Stromal cell of bone marrow (primary cell): ENCODE measurements around the gene SEC23A.
A peak's percentile ranks its signal among the peaks of the same experiment; 100 is the strongest.
"Not testable (repeated sequence)": the region's sequence is repeated elsewhere in the genome, so short reads cannot be mapped to it uniquely, and the experiment has no call there.

Source experiments
- DNase-seq: peaks from one replicate; pipeline ENCODE4 v3.0.0-alpha.2; 2012; ENCODE audit warnings: low read depth

Gene SEC23A

DNA sequence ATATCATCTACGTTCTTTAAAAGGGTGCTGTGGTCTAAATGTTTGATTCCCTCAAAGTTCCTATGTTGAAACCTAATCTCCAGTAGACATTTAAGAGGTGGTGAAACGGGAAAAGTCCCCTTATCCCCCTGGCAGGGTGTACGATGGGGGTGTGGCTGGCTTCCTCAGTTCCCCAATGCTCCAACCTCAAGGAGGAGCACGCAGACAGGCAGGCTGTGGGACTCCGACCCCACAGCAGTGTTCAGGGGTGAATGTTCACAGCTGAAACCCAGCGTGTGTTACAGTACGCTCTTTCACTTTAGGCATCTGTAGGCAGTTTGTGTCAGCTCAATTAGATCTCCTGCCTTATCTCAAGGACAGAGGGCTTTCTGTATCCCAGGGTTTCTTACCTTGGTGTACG is 73.2 kb downstream of the SEC23A start:
- DNase-seq: no peak

DNA sequence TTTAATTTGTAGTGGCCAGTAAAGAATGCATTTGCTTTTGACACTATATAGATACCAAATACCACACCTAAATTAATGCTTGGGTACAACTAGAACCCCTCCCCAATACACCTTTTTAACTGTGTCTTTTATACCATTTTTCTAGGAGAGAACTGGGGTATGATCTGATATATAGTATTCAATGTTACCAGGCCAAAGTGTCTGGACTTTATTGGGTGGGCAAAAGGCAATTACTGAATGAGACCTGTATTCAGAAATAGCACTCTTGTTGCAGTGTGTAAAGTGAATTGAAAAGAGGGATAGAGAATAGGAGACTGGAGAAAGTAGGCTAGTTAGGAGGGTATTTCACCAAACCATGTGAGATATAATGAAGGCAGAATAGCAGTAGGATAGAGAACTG is 74.4 kb downstream of the SEC23A start:
- no peak for DNase-seq

DNA sequence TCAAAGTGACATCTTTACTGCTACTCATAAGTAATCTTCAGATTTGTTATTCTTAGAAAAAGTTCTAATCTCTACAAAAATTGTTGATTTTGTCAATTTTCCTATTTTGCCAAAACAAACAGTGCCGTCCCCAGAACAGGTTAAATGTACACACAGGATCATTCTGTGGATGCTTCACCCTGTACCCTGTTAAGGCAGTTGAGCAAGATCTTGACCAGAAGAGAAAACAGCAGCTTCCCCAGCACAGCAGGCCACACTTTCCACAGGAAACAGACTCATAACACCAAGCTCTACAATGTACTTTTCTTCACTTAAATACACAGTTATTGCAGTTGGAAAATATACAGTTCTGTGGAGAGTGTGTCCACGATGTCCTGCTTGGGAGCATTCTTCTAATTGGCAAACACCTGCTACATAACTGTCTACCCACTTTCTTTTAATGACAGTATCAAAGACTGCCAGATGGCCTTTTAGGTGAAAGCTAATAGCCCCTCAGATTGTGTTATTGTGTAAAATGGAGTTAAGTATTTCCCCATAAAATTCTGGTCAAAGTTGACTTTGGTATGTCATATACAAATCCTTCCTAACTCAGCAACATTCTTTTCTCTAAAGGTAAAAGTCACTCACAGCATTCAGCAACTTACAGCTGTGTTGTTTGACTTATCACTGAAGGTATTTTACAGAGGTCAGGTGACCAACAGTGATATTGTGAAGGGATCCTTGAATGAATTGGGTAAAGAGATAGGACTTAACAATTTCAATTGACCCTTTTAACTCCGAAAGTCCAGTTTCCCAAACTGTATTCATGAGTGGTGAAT is 77.0 kb downstream of the SEC23A start:
- no peak for DNase-seq

DNA sequence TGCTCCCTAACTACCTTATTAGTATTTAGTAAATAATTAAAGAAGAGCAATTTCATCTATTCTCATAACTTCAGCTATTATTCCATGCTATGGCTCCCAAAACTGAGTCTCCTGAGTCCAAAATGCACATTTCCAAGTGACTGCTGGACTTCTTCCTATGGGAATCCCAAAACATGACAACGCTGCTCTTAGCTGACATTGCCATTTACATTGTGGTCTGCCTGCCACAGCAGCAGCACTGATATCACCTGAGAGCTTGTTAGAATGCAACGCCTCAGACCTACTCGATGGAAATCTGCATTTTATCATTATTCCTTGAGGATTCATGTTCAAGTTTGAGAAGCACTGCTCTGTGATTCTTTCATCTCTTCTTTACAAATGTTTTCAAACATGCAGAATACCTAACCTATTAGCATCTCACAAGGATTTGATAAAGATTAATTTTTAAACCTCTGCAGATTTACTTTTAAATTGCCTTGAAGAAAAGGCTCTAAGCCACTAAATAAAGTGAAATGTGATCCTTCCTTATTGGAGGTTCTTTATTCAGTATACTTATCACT is 77.7 kb downstream of the SEC23A start:
- no peak for DNase-seq

DNA sequence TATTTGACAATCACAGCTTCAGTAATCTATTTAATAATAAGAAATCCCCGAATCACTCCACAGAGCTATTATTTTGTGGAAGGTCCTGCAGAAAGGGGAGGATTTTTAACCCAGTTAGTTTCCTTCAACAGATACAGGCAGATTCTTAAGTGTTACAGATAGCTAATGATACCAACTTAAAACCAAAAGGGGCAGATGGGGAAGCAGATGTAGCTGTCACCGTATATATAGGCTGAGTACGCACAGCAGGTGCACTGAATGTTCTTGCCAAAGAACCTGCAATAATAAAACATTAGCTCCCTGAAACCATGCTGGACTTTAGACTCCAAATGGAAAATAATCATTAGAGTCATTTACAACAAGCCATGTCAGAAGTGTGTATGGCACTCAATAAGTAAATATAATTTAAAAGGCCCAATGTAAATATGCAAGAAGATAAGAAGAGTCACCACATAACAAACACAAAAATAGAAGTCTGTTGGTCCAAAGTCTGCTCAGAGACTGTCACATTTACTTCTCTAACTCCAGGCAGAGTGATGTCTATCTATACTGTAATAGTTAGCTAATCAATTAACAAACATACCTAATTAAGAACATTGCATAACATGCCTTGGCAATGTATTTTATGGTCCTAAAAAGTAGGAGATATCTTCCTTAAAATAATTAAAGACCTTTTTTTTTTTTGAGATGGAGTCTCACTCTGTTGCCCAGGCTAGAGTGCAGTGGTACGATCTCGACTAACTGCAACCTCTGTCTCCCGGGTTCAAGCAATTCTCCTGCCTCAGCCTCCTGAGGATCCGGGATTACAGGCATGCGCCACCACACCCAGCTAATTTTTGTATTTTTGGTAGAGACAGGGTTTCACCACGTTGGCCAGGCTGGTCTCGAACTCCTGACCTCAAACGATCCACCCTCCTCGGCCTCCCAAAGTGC is 78.8 kb downstream of the SEC23A start:
- no peak for DNase-seq

DNA sequence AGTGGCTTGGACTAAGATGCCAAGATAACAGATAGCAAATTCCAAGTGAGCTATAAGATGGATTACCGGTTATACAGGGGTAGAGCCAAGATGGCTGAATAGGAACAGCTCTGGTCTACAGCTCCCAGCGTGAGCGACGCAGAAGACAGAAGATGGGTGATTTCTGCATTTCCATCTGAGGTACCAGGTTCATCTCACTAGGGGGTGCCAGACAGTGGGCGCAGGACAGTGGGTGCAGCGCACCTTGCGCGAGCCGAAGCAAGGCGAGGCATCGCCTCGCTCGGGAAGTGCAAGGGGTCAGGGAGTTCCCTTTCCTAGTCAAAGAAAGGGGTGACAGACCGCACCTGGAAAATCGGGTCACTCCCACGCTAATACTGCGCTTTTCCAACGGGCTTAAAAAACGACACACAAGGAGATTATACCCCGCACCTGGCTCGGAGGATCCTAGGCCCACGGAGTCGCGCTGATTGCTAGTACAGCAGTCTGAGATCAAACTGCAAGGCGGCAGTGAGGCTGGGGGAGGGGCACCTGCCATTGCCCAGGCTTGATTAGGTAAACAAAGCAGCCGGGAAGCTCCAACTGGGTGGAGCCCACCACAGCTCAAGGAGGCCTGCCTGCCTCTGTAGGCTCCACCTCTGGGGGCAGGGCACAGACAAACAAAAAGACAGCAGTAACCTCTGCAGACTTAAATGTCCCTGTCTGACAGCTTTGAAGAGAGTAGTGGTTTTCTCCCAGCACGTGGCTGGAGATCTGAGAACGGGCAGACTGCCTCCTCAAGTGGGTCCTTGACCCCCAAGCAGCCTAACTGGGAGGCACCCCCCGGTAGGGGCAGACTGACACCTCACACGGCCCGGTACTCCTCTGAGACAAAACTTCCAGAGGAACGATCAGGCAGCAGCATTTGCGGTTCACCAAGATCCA is 85.7 kb downstream of the SEC23A start:
- DNase-seq: not testable (repeated sequence)

DNA sequence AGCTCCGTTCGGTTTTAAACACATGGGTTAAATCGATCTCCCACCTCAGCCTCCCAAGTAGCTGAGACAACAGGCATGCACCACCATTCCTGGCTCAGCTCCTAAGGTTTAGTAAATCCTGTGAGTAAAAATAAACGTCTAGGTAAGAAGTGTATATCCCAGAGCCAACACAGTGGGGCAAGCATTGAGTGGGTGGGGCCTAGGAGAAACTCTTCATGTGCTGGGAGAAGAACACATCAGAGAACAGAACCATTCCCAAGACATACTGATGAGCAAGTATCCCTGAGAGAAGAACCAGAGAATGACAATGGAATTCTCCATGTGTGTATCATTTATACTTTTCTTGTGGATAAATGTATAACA is 86.3 kb downstream of the SEC23A start:
- no peak for DNase-seq

DNA sequence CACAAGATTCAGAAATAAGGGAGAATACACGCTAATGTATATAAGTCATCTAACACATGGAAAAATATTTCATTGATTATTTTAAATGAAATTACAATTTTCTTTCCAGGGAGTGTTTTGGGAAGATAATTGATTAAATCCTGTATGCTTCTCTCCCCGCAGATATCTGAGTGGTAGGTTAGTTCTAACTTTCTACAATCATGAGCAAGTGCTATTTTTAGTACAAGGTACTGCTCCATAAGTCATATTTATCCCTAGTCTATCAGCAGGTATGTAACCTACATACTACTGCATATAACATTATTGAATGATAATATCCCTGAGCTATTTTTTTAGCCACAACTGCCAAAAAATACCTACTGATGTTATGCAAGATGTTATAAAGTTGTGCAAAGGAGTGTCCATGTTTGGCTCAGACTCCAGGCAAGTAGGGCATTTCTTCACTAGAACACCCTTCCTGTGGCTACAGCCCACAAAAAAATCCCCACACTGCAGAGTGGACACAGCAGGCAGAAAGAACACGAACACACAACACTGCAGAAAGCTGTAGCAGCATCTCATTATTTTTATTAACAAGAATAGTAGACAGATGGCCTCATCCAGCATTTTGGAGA is 87.0 kb downstream of the SEC23A start:
- DNase-seq: no peak

DNA sequence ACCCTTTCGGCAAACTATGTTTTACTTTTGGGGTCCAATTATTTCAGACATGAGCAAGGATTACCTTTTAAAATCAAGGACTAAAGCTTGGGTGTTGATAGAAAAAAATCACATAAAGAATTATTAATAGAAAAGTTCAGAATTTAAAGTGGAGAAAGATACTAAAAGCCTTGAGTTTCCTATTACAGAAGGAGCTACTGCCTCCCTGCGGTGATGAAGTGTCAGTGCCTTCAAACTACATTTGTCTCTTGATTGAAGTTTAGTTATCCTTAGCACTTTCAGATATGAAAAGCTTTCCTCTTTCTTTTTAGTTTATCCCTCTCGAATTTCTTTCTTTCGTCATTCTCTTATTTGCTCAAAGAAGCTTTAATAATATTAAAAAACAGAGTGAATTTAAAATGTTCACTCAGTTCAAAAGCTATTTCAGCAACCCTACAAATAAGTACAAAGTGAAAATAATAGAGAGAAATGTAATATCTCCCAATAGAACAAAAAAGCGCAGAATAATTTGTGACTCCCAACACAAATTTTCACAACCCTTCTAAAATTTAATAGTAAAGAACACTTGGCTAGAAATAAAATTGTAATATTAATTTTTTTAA is 87.6 kb downstream of the SEC23A start:
- peak; percentile 33 for DNase-seq

DNA sequence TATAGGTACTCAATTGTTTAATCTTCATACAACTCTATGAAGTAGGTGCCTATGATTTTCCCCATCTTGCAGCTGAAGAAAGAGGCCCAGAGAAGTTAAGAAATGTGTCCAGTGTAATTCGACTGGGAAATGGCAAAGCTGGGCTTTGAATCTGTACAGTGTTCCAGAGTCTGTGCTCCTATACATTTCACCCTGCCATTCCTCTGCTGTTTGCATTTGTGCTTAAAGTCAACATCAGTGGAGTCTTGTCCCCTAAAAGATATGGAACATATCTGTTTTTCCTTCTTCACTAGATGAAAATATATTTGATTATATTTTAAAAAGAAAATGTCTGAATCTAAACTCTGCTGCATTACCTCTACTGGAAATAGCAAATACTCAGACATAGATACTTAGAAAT is 88.6 kb downstream of the SEC23A start:
- no peak for DNase-seq

DNA sequence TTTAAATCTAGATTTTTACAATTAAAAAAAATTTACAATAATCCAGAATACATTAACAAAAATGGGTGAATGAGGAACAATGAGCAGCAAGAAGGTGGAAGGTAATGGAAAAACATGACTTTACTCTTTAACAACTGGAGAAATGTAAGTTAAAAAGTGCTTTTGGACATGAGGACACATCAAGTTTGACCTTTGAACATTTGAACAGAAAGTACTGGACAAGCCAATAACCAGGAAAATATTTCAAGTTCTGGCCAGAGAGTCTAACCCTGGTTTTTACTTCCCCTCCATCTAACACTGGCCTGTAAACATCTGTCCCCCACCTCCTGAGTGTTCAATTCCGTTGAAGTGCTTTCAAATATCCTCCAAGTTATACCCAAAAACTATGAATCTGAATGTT is 94.1 kb downstream of the SEC23A start:
- not testable (repeated sequence) for DNase-seq

DNA sequence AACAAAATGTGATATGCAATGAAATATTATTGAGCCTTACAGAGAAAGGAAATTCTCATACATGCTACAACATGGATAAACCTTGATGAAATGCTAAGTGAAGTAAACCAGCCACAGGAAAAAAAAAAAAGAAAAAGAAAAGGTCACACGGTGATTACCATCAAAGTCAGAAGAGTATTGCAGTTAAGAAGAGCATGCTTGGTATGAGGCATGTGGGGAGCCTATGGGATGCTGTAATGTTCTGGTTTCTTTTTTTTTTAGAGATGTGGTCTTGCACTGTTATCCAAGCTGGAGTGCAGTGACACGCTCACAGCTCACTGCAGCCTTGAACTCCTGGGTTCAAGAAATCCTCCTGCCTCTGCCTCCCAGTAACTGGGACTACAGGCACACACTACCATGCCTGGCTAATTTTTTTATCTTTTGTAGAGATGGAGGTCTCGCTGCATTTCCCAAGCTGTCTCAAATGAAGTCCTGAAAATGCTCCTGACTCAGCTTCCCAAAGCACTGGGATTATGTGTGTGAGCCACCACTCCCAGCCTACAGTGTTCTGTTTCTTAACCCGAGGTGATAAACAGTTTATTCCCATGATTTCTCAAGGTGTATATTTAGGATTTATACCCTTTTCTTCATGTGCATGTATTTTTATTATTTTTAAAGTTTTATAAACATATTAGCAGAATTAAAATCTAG is 96.2 kb downstream of the SEC23A start:
- no peak for DNase-seq

DNA sequence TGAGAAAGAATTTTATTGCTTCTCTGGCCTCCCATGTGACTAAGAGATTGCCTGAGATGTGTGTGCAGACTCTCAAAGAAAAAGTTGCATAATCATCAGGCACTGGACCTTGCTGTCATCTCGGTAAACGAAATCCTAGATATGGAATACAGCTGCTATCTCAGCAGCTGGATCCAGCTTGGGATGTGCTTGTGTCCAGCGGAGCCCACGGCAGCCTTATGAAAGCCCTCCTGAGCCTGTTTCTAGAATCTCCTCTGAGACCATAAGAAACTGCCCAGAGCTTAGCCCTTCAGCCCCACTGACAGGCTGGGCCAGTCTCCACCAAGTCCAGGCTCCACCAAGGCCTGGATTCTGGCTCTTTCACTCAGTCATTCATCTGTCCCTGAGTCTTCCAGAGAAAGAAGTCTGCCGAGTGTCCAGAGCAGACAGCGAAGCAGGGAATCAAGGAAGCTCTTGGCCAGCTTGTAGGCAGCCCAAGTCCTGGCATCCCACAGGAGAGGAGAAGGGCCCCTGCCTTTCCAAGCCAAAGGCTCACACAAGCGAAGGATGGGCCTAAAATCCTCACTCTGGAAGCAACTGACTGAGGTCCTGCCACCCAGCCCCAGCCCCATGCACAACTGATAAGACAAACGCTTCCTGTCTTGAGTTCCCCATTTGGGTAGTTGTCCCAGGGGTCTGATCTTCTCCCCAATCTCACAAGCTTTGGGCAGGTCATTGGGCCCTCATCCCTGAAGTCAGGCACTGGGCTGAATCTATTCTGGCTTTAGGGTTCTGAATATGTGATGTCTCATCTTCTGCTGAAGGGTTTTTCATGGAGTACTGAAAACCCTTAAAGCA is 97.8 kb downstream of the SEC23A start:
- DNase-seq: no peak

DNA sequence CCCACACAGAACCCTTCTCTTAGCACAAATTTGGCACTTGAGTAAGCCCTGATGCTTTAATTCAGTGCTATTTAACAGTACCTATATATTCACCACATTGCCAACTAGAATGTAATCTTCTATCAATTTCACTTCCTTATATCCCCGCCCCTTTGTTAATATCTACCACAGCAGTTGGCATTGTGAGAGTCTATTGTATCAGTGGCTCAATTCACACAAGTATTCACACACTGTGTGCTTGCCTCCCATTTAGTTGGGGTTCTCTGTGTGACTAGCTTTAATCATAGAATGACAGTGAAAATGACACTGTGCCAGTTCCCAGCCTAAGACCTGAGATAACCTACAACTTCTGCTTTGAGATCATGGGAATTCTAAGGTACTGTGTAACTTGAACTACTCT is 103.1 kb downstream of the SEC23A start:
- no peak for DNase-seq

DNA sequence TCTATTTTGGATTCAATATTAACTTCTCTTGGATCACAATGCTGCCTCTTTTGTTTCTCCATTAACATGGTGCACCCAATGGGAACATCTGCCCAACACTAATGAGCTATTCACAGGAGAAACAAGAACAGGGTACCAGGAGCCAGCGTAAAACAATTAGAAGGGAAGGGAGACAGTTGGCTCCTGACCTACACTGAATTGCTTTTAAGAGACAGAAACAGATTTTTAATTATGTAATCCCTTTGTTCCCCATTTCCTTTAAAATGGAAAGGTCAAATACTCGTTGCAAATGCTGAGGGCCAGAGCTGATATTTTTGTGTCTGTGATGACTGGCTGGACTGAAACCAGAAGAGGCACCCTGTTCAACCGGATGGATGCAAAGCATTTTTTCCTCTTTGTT is 108.3 kb downstream of the SEC23A start:
- no peak for DNase-seq

DNA sequence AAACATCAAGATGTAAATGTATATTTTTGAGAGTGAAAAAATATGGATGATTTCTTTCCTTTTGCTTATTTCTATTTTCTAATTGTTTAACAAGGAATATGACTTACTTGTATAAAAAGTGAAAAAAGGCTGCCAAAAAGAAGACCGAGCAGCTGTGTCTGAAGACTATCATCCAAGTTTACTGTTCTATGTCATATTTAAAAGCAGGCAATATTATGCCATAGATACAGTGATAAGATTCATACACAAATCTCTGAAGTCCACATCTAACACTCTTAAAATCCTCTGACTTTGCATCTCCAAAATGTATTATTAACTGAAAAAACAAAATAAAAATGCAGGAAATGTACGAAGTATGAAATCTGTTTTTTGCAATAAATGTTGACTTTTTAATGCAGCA is 109.1 kb downstream of the SEC23A start:
- DNase-seq: no peak

DNA sequence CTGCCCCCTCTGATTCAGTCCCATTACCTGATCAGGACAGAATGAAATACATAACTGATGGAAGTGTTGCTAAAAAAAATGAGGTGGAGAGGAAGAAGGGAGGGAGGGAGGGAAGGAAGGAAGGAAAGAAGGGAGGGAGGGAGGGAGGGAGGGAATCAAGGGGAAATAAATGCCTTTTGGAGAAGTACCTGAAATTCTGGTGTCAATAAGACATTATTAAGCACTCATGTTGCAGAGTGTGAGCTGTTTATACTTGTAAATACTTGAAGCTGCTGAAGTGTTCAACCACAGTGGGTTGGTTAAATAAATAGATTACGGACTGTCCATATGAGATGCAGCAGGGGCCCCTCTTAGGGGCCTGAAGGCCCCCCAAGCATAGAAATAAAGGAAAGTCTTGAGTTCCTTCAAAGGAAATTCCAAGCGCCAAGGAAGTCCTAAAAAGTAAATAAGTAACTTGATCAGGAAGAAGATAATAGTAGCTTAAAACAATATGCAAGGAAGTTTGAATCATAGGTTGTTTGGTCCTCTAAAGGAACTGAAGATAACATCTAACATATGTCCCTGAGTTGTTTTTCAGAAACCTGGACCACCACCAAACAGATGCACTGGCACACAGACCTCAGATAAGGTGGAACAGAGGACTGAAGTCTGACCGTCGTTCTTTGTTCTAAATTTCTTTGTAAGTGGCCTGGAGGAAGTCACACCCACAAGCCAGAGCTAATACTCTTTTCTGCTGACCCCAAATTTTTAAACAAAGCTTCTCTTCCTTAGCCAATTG is 110.8 kb downstream of the SEC23A start:
- no peak for DNase-seq

DNA sequence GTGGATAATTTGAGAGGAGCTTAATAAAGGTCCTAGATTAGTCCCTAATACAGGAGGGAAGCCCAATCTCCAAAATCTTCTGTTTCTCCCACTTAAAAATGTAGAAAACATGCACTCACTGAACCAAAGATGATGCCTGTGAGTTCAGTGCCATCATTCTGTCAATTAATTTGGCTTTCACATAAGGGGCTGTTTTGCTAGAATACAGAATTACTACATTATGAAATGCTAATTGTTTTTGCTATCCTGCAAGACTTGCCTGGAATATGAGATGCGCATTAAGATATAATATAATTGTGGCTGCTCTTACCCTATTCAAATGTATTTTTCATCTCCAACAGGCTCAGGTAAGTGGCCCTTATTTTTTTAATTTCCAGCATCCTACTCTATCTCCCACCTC is 111.7 kb downstream of the SEC23A start:
- DNase-seq: no peak
